ENCODE data around the gene KCNK1. TPM values are rescaled to one million over a fixed set of nuclear protein-coding genes. Genes with fewer than 3 reads are reported as not detected.
"Not testable (repeated sequence)": the region's sequence is repeated elsewhere in the genome, so short reads cannot be mapped to it uniquely, and the experiment has no call there.

KCNK1 gene
- total RNA-seq, 1 donor from 2014 or later: 1.6 TPM

- Histone ChIP-seq H3K9ac (ENCODE audit: low read depth in 1 of 3, low read length in 3 of 3) (no peak overlapping the region), H3K27me3 (ENCODE audit: control insufficient read depth in 3 of 3, insufficient read depth in 3 of 3, low read length in 3 of 3) (no peaks in the 10 kb centered on the region), H3K4me1 (ENCODE audit: control insufficient read depth in 3 of 3, insufficient read depth in 3 of 3, low read length in 3 of 3) (no peaks in the 10 kb centered on the region), H3K27ac (ENCODE audit: low read depth, low read length) (no peak overlapping the region), H3K9me3 (ENCODE audit: control insufficient read depth in 3 of 3, low read length in 3 of 3) (peaks cover 0 to 2% (median 0%) of the 10 kb centered on the region in 3 donors), H3K4me3 (ENCODE audit: low read length in 3 of 3) (no peak overlapping the region), H3K36me3 (ENCODE audit: control insufficient read depth in 3 of 3, insufficient read depth in 3 of 3, low read length in 3 of 3) (no peaks in the 10 kb centered on the region)
Observed at GRCh38 chr1:233662575-233663304, 48.8 kb downstream of the KCNK1 start.

- Histone ChIP-seq H3K27ac (ENCODE audit: low read depth, low read length) (no peak overlapping the region), H3K4me3 (ENCODE audit: low read length in 3 of 3) (no peak overlapping the region), H3K27me3 (ENCODE audit: control insufficient read depth in 3 of 3, insufficient read depth in 3 of 3, low read length in 3 of 3) (no peaks in the 10 kb centered on the region), H3K4me1 (ENCODE audit: control insufficient read depth in 3 of 3, insufficient read depth in 3 of 3, low read length in 3 of 3) (no peaks in the 10 kb centered on the region), H3K9ac (ENCODE audit: low read depth in 1 of 3, low read length in 3 of 3) (no peak overlapping the region), H3K9me3 (ENCODE audit: control insufficient read depth in 3 of 3, low read length in 3 of 3) (peaks cover 0 to 2% (median 0%) of the 10 kb centered on the region in 3 donors), H3K36me3 (ENCODE audit: control insufficient read depth in 3 of 3, insufficient read depth in 3 of 3, low read length in 3 of 3) (no peaks in the 10 kb centered on the region)
Observed at GRCh38 chr1:233664253-233664652, 50.3 kb downstream of the KCNK1 start.

- Histone ChIP-seq H3K27me3 (ENCODE audit: control insufficient read depth in 3 of 3, insufficient read depth in 3 of 3, low read length in 3 of 3) (no peaks in the 10 kb centered on the region), H3K4me1 (ENCODE audit: control insufficient read depth in 3 of 3, insufficient read depth in 3 of 3, low read length in 3 of 3) (no peaks in the 10 kb centered on the region), H3K27ac (ENCODE audit: low read depth, low read length) (no peak overlapping the region), H3K36me3 (ENCODE audit: control insufficient read depth in 3 of 3, insufficient read depth in 3 of 3, low read length in 3 of 3) (no peaks in the 10 kb centered on the region), H3K4me3 (ENCODE audit: low read length in 3 of 3) (no peak overlapping the region), H3K9ac (ENCODE audit: low read depth in 1 of 3, low read length in 3 of 3) (no peak overlapping the region), H3K9me3 (ENCODE audit: control insufficient read depth in 3 of 3, low read length in 3 of 3) (peaks cover 0 to 2% (median 0%) of the 10 kb centered on the region in 3 donors)
Observed at GRCh38 chr1:233664804-233665574, 51.1 kb downstream of the KCNK1 start.

- Histone ChIP-seq H3K36me3 (ENCODE audit: control insufficient read depth in 3 of 3, insufficient read depth in 3 of 3, low read length in 3 of 3) (no peaks in the 10 kb centered on the region), H3K9ac (ENCODE audit: low read depth in 1 of 3, low read length in 3 of 3) (no peak overlapping the region), H3K9me3 (ENCODE audit: control insufficient read depth in 3 of 3, low read length in 3 of 3) (peaks cover 0 to 2% (median 0%) of the 10 kb centered on the region in 3 donors), H3K27ac (ENCODE audit: low read depth, low read length) (no peak overlapping the region), H3K4me3 (ENCODE audit: low read length in 3 of 3) (no peak overlapping the region), H3K27me3 (ENCODE audit: control insufficient read depth in 3 of 3, insufficient read depth in 3 of 3, low read length in 3 of 3) (no peaks in the 10 kb centered on the region), H3K4me1 (ENCODE audit: control insufficient read depth in 3 of 3, insufficient read depth in 3 of 3, low read length in 3 of 3) (no peaks in the 10 kb centered on the region)
Observed at GRCh38 chr1:233665575-233666270, 51.8 kb downstream of the KCNK1 start.

- H3K9ac ChIP-seq (ENCODE audit: low read depth in 1 of 3, low read length in 3 of 3): no peak overlapping the region
- H3K4me3 ChIP-seq (ENCODE audit: low read length in 3 of 3): no peak overlapping the region
- peaks cover 0 to 2% (median 0%) of the 10 kb centered on the region in 3 donors for H3K9me3 ChIP-seq (ENCODE audit: control insufficient read depth in 3 of 3, low read length in 3 of 3)
- no peak overlapping the region for H3K27ac ChIP-seq (ENCODE audit: low read depth, low read length)
- no peaks in the 10 kb centered on the region for H3K4me1 ChIP-seq (ENCODE audit: control insufficient read depth in 3 of 3, insufficient read depth in 3 of 3, low read length in 3 of 3)
- no peaks in the 10 kb centered on the region for H3K27me3 ChIP-seq (ENCODE audit: control insufficient read depth in 3 of 3, insufficient read depth in 3 of 3, low read length in 3 of 3)
- H3K36me3 ChIP-seq (ENCODE audit: control insufficient read depth in 3 of 3, insufficient read depth in 3 of 3, low read length in 3 of 3): no peaks in the 10 kb centered on the region
Observed at GRCh38 chr1:233667741-233668140, 53.8 kb downstream of the KCNK1 start.

- Histone ChIP-seq H3K36me3 (ENCODE audit: control insufficient read depth in 3 of 3, insufficient read depth in 3 of 3, low read length in 3 of 3) (no peaks in the 10 kb centered on the region), H3K9ac (ENCODE audit: low read depth in 1 of 3, low read length in 3 of 3) (no peak overlapping the region), H3K27ac (ENCODE audit: low read depth, low read length) (no peak overlapping the region), H3K4me1 (ENCODE audit: control insufficient read depth in 3 of 3, insufficient read depth in 3 of 3, low read length in 3 of 3) (no peaks in the 10 kb centered on the region), H3K27me3 (ENCODE audit: control insufficient read depth in 3 of 3, insufficient read depth in 3 of 3, low read length in 3 of 3) (no peaks in the 10 kb centered on the region), H3K4me3 (ENCODE audit: low read length in 3 of 3) (no peak overlapping the region), H3K9me3 (ENCODE audit: control insufficient read depth in 3 of 3, low read length in 3 of 3) (peaks cover 0 to 2% (median 0%) of the 10 kb centered on the region in 3 donors)
Observed at GRCh38 chr1:233668146-233668724, 54.3 kb downstream of the KCNK1 start.

GRCh38 chr1:233668725-233669294, 54.9 kb downstream of the KCNK1 start:
- no peaks in the 10 kb centered on the region for H3K4me1 ChIP-seq (ENCODE audit: control insufficient read depth in 3 of 3, insufficient read depth in 3 of 3, low read length in 3 of 3)
- peaks cover 0 to 2% (median 0%) of the 10 kb centered on the region in 3 donors for H3K9me3 ChIP-seq (ENCODE audit: control insufficient read depth in 3 of 3, low read length in 3 of 3)
- H3K9ac ChIP-seq (ENCODE audit: low read depth in 1 of 3, low read length in 3 of 3): no peak overlapping the region
- no peaks in the 10 kb centered on the region for H3K27me3 ChIP-seq (ENCODE audit: control insufficient read depth in 3 of 3, insufficient read depth in 3 of 3, low read length in 3 of 3)
- H3K27ac ChIP-seq (ENCODE audit: low read depth, low read length): no peak overlapping the region
- H3K36me3 ChIP-seq (ENCODE audit: control insufficient read depth in 3 of 3, insufficient read depth in 3 of 3, low read length in 3 of 3): no peaks in the 10 kb centered on the region
- no peak overlapping the region for H3K4me3 ChIP-seq (ENCODE audit: low read length in 3 of 3)

- not testable (repeated sequence) for H3K27ac ChIP-seq (ENCODE audit: low read depth, low read length); H3K27me3 ChIP-seq (ENCODE audit: control insufficient read depth in 3 of 3, insufficient read depth in 3 of 3, low read length in 3 of 3); H3K9ac ChIP-seq (ENCODE audit: low read depth in 1 of 3, low read length in 3 of 3); H3K4me3 ChIP-seq (ENCODE audit: low read length in 3 of 3); H3K36me3 ChIP-seq (ENCODE audit: control insufficient read depth in 3 of 3, insufficient read depth in 3 of 3, low read length in 3 of 3); H3K9me3 ChIP-seq (ENCODE audit: control insufficient read depth in 3 of 3, low read length in 3 of 3); H3K4me1 ChIP-seq (ENCODE audit: control insufficient read depth in 3 of 3, insufficient read depth in 3 of 3, low read length in 3 of 3)
Observed at GRCh38 chr1:233670363-233670762, 56.5 kb downstream of the KCNK1 start.

GRCh38 chr1:233671286-233671685, 57.4 kb downstream of the KCNK1 start:
- H3K27ac ChIP-seq (ENCODE audit: low read depth, low read length): no peak overlapping the region
- no peaks in the 10 kb centered on the region for H3K36me3 ChIP-seq (ENCODE audit: control insufficient read depth in 3 of 3, insufficient read depth in 3 of 3, low read length in 3 of 3)
- H3K9me3 ChIP-seq (ENCODE audit: control insufficient read depth in 3 of 3, low read length in 3 of 3): peaks cover 0 to 2% (median 0%) of the 10 kb centered on the region in 3 donors
- H3K9ac ChIP-seq (ENCODE audit: low read depth in 1 of 3, low read length in 3 of 3): no peak overlapping the region
- H3K4me3 ChIP-seq (ENCODE audit: low read length in 3 of 3): no peak overlapping the region
- H3K4me1 ChIP-seq (ENCODE audit: control insufficient read depth in 3 of 3, insufficient read depth in 3 of 3, low read length in 3 of 3): no peaks in the 10 kb centered on the region
- no peaks in the 10 kb centered on the region for H3K27me3 ChIP-seq (ENCODE audit: control insufficient read depth in 3 of 3, insufficient read depth in 3 of 3, low read length in 3 of 3)

Data from skeletal muscle tissue (tissue), 4 donors.